HG02973 (cell line): Measurements from ENCODE around the gene CDHR5.
"Not testable (repeated sequence)": the region's sequence is repeated elsewhere in the genome, so short reads cannot be mapped to it uniquely, and the experiment has no call there.

Source experiments
- ATAC-seq: cut with Tn5 transposase; IDR thresholded peaks from one replicate; pipeline ENCODE4 v1.9.1; 2021; ENCODE audit warnings: moderate library complexity; ENCODE audit not compliant: unreplicated experiment

Gene CDHR5

DNA sequence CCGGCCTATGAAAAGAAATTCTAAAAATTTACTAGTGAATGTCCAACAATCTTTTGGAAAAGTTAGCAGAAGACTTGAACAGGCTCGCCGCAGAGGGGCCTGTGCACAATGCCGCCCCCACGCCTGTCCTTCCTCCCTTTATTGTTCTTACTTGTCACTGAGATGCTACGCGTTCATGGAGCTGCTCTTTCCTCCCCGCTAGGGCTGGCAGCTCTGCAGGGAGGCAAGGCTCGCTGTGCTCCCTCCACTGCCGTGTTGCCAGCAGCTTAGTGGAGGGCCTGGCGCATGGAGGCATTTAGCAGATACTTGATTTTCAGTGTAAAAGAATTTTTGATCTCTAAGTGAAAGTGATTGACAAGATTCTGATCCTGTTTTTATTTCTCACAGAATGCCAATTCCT is 33.8 kb downstream of the CDHR5 start:
- ATAC-seq: no peak

- ATAC-seq: no peak
These were observed 35.0 kb downstream of the CDHR5 start for GRCh38 chr11:589798-590197.

GRCh38 chr11:587978-588380 is 36.8 kb downstream of the CDHR5 start:
- ATAC-seq: no peak

DNA sequence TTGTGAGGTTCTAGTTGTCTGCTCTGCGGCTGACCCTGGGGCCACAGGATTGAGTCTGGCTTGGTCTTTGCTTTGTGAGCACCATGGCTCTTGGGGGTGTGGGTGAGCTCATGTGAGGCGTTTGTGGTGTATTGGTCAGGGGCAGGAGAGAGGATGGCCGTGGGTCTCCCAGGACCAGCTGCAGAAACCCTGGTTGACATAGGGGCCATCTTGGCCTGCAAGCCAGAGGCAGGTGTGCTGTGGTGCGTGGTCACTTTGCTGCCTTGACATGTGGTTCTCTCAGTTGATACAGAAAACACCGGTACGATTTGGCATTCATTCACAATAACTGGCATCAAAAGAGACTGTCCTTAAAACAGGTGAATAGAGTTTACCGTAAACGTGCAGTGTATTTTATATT is 37.2 kb downstream of the CDHR5 start:
- no peak for ATAC-seq

DNA sequence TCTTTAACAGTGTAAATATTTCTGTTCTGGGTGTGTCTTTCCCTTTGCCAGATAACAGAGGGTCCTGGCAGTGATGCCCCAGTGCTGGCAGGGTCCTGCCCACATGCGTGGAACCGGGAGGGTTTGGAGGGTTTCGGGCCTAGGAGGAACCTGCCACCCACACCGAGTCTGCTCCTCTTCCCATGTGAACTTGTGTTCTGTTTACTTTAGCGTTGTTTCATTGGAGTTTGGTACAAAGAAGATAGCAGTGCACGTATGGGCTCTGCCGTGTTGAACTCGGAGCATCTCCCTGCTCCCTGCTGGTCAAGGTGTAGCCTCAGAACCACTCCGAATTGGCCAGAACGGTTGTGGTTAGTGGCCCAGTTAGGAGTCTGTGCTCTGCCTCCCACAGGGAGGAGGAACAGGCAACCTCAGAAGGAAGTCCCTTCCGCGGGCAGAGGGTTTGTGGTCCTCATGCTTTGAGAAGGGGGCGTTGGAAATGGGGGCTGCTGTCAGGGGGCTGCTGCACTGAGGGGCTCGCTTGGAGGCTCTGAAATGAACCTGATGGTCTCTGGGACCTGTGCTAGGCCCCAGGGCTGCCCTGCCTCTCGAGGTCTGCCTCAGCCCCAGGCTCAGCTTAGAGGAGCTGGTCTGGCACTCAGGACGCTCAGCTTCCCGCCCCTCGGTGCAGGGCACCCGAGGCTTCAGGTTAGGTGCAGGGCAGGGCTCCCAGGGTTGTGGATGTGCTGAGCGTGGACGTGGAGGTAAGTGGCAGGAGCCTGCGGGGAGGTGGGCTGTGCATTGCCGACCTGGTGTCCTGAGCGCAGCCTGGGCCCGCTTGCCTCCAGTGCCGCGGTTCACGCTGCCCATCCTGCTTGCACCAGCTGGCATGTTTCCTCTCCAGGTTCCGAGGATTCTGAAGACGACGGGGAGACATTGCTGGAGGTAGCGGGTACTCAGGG is 38.1 kb downstream of the CDHR5 start:
- ATAC-seq: no peak

DNA sequence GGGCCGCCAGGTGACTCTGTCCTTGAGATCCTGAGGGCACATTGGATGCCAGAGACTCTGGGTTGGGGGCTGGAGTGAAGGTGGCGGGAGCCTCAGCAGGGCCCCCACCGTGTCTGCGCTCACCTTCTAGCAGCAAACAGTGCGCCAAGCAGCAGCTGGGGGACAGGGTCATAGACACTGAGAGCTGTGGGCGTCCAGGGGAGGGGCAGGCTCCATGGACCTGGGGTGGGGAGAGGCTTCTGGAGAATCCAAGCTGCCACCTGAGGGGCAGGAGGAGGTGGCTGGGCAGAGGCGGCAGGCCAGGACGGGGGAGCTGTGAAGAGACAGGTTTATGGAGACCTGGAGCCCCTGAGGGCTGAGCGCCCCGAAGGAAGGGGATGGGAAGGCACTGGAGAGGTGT is 40.5 kb downstream of the CDHR5 start:
- no peak for ATAC-seq

DNA sequence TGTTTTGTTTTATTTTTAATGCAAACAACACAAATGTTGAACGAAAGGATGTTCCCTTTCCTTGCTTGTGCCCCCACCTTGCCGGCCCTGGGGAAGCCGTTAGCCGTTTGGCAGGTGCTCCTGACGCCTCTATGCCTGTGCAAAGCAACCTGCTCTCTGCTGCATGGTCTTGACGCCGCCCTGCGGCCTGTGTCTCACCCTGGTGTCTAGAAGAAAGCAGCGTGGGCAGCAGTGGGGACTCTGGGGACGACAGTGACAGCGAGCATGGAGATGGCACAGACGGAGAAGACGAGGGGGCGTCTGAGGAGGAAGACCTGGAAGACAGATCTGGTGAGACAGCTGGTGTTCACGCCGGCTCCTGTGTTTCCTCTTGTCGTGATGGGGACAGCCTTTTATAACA is 43.0 kb downstream of the CDHR5 start:
- ATAC-seq: no peak

DNA sequence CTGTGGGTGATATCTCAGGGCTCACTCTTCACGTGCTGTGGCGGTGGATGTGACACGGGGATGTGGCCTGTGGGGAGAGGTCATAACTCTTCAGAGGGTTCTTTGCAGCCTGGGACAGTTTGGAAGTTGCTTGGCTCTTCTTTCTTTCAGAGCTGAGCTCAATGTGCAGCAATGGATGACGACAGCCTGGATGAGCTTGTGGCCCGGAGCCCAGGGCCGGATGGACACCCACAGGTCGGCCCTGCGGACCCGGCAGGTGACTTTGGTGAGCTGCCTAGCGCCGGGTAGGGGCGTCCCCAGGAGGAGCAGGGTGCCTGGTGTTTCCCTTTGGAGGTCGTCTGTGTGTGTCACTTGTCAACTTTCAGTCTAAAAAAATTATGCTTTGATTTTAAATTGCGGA is 43.4 kb downstream of the CDHR5 start:
- no peak for ATAC-seq

DNA sequence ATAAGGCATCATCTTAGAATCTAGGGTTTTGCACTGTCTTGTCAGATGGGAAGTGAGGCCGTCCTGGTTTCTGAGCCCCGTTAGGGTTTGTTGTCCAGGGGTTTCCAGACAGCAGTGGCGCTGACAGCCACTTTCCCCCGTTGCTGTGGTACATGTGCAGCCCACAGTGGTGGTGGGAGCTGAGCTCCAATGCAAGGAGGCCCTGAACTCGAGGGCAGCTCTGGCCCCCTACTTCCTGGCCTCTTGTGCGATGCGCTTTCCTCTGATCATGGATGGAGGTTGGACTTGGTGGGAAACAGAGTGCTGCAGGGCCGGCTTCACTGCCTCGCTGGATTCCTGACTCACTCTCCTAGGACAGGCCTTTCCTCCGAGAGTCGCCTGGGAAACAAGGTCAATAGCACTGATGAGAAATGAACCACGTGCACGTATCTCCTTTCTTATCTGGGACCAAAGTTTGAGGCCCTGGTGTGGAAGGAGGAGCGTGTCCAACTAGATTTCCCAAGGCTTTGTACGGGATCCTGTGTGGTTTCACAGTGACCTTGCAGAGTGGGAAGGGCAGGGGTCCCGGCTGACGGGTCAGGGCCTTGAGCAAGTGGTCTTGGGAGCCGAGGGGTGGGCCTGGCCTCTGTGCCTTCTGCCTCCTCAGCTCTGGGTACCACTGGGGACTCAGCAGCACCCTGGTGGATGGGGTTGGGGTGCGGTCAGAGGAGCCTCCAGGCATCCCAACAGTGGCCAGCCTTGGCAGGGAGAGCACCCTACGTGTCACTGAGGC is 44.7 kb downstream of the CDHR5 start:
- ATAC-seq: no peak

DNA sequence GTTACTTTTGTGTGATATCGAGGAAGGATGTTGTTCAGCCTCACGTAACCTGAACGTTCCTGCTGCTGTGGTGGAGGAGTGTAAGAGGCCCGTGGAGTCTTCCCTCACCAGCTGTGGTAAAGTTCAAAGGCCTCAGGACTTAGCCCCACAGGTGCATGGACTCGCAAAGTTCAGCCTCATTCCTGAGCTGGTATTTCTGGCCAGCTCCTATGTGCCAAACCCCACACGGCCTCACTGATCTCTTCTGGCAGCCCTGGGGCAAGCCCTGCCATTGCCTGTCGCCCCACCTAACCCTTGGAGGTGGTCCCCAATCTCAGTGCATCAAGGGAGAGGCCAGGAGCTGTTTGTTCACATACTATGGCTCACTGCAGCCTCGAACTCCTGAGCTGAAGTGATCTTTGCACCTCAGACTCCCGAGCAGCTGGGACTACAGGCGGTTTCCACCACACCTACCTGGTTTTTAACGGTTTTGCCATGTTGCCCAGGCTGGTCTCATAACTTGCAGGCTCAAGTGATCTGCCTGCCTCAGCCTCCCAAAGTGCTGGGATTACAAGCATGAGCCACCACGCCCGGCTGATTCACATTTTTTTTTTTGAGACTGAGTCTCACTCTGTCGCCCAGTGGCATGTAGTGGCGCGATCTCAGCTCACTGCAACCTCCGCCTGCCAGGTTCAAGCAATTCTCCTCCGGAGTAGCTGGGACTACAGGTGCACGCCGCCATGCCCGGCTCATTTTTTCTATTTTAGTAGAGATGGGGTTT is 46.3 kb downstream of the CDHR5 start:
- no peak for ATAC-seq

- no peak for ATAC-seq
These were observed 47.2 kb downstream of the CDHR5 start for GRCh38 chr11:577611-577894.

- no peak for ATAC-seq
These were observed 47.7 kb downstream of the CDHR5 start for GRCh38 chr11:576811-577610.

- ATAC-seq: peak; percentile 72
These were observed 48.6 kb downstream of the CDHR5 start, which contains the start of gene PHRF1 for GRCh38 chr11:575996-576768. TSS of gene PHRF1 (plus strand) at chr11:576470. CDS start at chr11:581513, 5,043 bp downstream.

GRCh38 chr11:575313-575995 is 49.3 kb downstream of the CDHR5 start:
- ATAC-seq: peak; percentile 31

DNA sequence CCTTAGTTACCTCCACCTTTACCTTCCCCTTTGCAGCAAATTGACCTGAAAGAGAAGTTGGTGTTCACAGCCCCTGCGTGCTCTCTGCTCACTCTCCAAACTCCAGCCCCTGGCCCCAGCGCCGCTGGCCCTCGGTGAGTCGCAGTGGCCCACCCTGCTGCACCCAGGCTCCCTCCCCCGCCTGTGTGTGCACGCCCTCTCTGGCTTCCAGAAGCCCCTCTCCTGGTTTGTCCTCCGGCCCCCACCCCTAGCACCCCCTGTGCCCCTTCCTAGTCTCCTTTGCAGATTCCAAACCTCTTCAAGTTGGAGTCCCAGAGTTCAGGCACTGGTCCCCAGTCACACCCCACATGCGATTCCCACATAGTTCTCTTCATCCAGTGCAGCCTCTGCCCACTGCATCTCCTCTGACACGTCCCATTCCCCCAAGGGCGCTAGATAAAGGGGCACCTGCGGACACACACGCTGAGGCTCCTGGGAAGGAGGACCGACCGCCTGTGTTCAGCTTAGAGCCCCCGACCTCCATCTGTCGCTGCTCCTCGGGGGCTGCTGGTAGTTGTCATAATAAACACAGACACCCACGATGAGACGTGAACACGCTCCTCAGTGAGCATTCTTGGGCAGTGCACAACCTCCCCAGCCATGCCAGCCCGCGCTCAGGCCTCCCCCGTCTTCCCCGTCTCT is 50.0 kb downstream of the CDHR5 start:
- no peak for ATAC-seq

GRCh38 chr11:574031-574570 is 50.7 kb downstream of the CDHR5 start:
- not testable (repeated sequence) for ATAC-seq

DNA sequence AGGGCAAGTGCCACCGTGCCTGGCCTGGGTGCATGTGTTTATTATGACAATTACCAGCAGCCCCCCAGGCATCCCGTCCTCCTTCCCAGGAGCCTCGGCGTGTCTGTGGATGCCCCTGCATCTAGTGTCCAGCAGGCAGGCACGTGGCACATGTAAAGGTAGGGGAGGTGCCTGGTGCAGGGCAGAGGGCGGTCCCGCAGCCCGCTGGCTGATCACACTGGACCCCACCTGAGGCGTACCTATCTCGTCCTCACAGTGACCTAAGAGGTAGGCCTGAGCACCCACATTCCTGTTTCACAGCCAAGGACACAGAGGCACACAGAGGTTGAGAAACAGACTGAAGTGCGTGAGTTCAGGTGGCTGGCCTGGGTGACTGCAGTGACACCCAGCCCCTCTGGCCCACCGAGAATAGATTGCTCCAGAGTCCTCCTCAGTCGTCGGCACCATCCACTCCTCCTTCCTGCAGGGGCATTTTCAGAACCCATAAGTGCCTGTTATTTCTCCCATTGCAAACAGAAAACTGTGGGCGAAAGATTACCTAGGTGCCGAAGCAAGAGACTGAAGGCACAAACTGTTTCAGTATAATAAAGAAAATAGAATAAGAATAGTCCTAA is 51.5 kb downstream of the CDHR5 start:
- ATAC-seq: no peak

DNA sequence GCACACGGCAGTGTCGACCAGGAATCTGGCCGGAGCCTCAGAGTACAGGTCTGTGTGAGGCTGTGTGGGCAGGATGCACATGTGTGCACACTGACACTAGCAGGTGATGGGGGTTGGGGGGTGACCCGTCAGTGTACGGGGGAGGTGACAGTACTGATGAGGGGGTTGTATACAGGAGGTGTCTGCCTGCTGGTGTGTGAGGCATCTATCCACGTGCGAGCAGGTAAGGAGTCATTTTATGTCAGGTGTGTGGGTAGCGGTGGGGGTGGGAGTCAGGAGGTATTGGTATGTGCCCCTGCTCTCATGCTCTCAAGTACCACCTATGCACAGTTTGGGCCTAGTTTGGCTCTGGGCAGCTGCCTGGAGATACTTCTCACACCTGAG is 53.0 kb downstream of the CDHR5 start:
- no peak for ATAC-seq
